ENCODE data around the gene TULP4. TPM values are rescaled to one million over a fixed set of nuclear protein-coding genes. Genes with fewer than 3 reads are reported as not detected.

The TULP4 gene
- total RNA-seq, 4 donors from 2014 or later: 77.4 to 364 (median 129) TPM

DNA sequence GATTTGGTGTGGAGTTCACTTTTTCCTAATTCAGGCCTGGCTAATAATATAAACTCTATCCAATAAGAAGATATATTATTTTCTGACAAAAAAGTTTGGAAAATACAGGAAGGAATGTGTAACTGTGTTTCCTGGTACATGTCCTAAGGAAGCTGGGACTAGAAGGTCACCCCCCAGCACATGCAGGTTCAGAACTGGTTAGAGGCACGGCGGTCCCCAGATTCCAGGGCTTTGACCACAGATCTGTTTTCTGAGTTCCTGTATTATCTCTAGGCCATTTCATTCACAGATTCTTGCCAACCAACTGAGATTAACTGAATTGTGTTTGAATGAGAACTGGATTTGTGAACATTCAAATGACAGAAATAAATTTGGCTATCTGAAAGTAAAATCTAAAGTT, 94.5 kb downstream of the TULP4 start:
- TF ChIP-seq CTCF (IDR thresholded peaks at IDR 0.05) (no peak), POLR2A (IDR thresholded peaks at IDR 0.05) (no peak)
- Histone ChIP-seq H3K9me3 (no peaks in the 10 kb centered on the region), H3K4me3 (no peak overlapping the region), H3K27ac (no peak overlapping the region), H3K27me3 (no peaks in the 10 kb centered on the region), H3K4me1 (no peaks in the 10 kb centered on the region), H3K36me3 (no peaks in the 10 kb centered on the region)
- DNase-seq: no peak
- intact Hi-C loops (cut with DNase I; ENCODE audit: low total_unique reads): no loop called here

GRCh38 chr6:158408013-158408412, 95.7 kb downstream of the TULP4 start:
- TF ChIP-seq POLR2A (IDR thresholded peaks at IDR 0.05) (no peak), CTCF (IDR thresholded peaks at IDR 0.05) (no peak)
- no peaks in the 10 kb centered on the region for H3K36me3 ChIP-seq
- no peak for DNase-seq
- no peaks in the 10 kb centered on the region for H3K27me3 ChIP-seq
- intact Hi-C loops (cut with DNase I; ENCODE audit: low total_unique reads): no loop called here
- no peaks in the 10 kb centered on the region for H3K4me1 ChIP-seq
- H3K4me3 ChIP-seq: no peak overlapping the region
- peak overlapping the region in 1 of 2 donors; percentile 38 for H3K27ac ChIP-seq
- no peaks in the 10 kb centered on the region for H3K9me3 ChIP-seq

DNA sequence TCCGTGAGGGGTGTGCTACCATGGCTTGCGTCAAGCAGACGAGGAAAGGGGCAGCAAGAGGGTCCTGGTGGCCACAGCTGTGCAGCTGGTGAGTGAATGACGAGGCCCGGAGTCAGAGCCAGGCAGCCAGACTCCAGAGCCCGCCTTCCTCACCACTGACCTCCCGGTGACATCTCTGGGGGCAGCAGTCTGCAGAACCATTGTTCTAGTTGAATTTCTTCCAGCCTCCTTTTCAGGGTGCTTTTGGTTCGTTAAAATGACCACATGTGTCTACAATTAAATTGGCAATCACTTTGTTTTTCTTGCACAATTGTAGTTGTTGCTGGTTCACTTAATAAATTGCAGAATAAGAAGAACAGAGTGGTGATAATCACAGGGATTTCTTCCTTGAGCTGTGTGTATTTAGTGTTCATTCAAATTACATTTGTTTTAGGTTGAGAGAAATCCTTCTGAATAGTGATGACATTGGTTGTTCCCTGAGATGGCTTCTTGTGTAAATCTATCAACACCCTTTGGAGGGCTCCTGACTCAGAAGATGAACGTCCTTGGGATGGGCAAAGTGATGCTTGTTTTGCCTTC, 96.4 kb downstream of the TULP4 start:
- H3K27ac ChIP-seq: peak overlapping the region; percentile 22 to 47
- TF ChIP-seq POLR2A (IDR thresholded peaks at IDR 0.05) (no peak), CTCF (IDR thresholded peaks at IDR 0.05) (no peak)
- intact Hi-C loops (cut with DNase I; ENCODE audit: low total_unique reads): no loop called here
- H3K36me3 ChIP-seq: no peaks in the 10 kb centered on the region
- no peaks in the 10 kb centered on the region for H3K4me1 ChIP-seq
- H3K4me3 ChIP-seq: no peak overlapping the region
- H3K27me3 ChIP-seq: no peaks in the 10 kb centered on the region
- DNase-seq: peak; percentile 23 to 45
- H3K9me3 ChIP-seq: no peaks in the 10 kb centered on the region

DNA sequence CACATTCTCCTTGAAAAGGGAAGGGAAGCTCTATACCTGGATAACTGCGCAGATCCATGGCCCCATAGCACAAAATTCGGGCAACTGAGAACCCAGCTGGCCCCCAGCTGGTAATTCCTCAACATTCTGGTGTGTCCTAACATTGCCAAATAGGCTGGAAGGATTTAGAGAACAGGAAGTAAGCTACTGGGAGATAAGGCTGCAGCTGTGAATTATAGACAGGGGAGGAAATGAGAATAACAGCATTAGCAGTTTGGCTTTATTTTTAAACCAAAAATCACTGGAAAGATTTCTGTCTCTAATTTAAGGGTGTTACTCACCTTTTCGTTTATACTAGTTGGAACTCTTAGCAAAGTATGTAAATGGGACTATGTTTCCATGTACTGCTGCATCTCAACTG, 97.2 kb downstream of the TULP4 start:
- TF ChIP-seq POLR2A (IDR thresholded peaks at IDR 0.05) (no peak), CTCF (IDR thresholded peaks at IDR 0.05) (no peak)
- H3K9me3 ChIP-seq: no peaks in the 10 kb centered on the region
- DNase-seq: no peak
- H3K4me1 ChIP-seq: no peaks in the 10 kb centered on the region
- no peaks in the 10 kb centered on the region for H3K27me3 ChIP-seq
- H3K4me3 ChIP-seq: no peak overlapping the region
- intact Hi-C loops (cut with DNase I; ENCODE audit: low total_unique reads): no loop called here
- peak overlapping the region; percentile 22 to 47 for H3K27ac ChIP-seq
- H3K36me3 ChIP-seq: no peaks in the 10 kb centered on the region

DNA sequence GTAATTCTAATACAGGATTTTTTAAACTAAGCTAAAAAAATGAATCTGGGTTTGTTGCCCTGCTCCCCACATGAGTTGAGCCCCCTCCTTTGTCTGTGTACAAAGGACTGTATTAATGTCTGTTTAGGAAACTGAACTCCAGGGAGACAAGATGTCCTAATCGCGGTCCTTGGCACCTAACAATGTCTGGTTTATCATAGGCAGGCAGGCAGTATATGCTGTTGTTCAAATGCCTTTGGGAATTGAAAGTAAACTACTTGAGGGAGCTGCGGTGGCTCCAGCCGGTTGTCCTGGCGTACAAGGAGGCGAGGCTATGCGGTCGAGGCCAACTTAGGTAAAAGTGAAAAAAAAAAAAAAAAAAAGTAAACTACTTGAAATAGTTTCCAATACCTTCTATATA, 98.5 kb downstream of the TULP4 start:
- intact Hi-C loops (cut with DNase I; ENCODE audit: low total_unique reads): no loop called here
- TF ChIP-seq POLR2A (IDR thresholded peaks at IDR 0.05) (no peak), CTCF (IDR thresholded peaks at IDR 0.05) (no peak)
- Histone ChIP-seq H3K4me3 (no peak overlapping the region), H3K36me3 (no peaks in the 10 kb centered on the region), H3K9me3 (no peaks in the 10 kb centered on the region), H3K27ac (no peak overlapping the region), H3K4me1 (no peaks in the 10 kb centered on the region), H3K27me3 (no peaks in the 10 kb centered on the region)
- DNase-seq: no peak

All from uterus (tissue), 4 donors.